ENCODE data around the gene PDZD2.
"Not testable (repeated sequence)": the region's sequence is repeated elsewhere in the genome, so short reads cannot be mapped to it uniquely, and the experiment has no call there.

Gene PDZD2

GRCh38 chr5:32014096-32014745 lies 375.3 kb downstream of the PDZD2 start:
- Histone ChIP-seq H3K4ac (ENCODE audit: low read depth, low read length) (no peak overlapping the region), H3K18ac (ENCODE audit: low read length) (no peak overlapping the region), H3K14ac (ENCODE audit: low read length) (no peak overlapping the region), H3K23ac (ENCODE audit: low read length) (no peak overlapping the region), H3K9ac (ENCODE audit: low read length) (no peak overlapping the region), H3K4me1 (ENCODE audit: control insufficient read depth in 1 of 2, insufficient read depth in 2 of 2, low read length in 2 of 2) (peaks cover 0 to 7% of the 10 kb centered on the region in 2 experiments), H3K36me3 (ENCODE audit: control insufficient read depth in 1 of 2, insufficient read depth in 2 of 2, low read length in 2 of 2) (no peaks in the 10 kb centered on the region), H2BK5ac (ENCODE audit: low read depth, low read length, poor library complexity) (no peak overlapping the region), H4K8ac (ENCODE audit: low read depth, low read length) (no peak overlapping the region), H3K9me3 (ENCODE audit: insufficient read depth, low read depth, low read length) (peaks cover 4% of the 10 kb centered on the region), H2BK12ac (ENCODE audit: low read length) (no peak overlapping the region), H4K91ac (ENCODE audit: low read depth, low read length) (no peak overlapping the region), H2AFZ (ENCODE audit: insufficient read depth, low read length, poor library complexity) (no peak overlapping the region), H3K27ac (ENCODE audit: low read depth, low read length) (no peak overlapping the region), H3K79me1 (ENCODE audit: low read length) (no peaks in the 10 kb centered on the region), H3K27me3 (ENCODE audit: insufficient read depth, low read length) (no peaks in the 10 kb centered on the region), H3K79me2 (ENCODE audit: control insufficient read depth, insufficient read depth, low read length, poor library complexity) (no peaks in the 10 kb centered on the region), H4K12ac (ENCODE audit: low read depth, low read length) (no peak overlapping the region), H3K4me2 (ENCODE audit: low read length) (no peak overlapping the region), H3K4me3 (ENCODE audit: low read depth, low read length) (no peak overlapping the region), H2BK120ac (ENCODE audit: insufficient read depth, low read length, poor library complexity) (no peak overlapping the region), H2AK5ac (ENCODE audit: low read length) (no peak overlapping the region)
- no peak for DNase-seq
- whole genome bisulfite sequencing (ENCODE audit: extremely low coverage, insufficient coverage, insufficient read length): no CpG with 5 or more reads among the region's 10 CpGs

- H3K14ac ChIP-seq (ENCODE audit: low read length): not testable (repeated sequence)
- WGBS (ENCODE audit: extremely low coverage, insufficient coverage, insufficient read length): no CpG with 5 or more reads among the region's 9 CpGs
Observed at GRCh38 chr5:32015262-32015661, 376.3 kb downstream of the PDZD2 start.

GRCh38 chr5:32017692-32018367 lies 378.9 kb downstream of the PDZD2 start:
- no peak overlapping the region for H3K9ac ChIP-seq (ENCODE audit: low read length)

More at GRCh38 chr5:32015262-32015661, 376.3 kb downstream of the PDZD2 start:
- H3K36me3 ChIP-seq (ENCODE audit: control insufficient read depth in 1 of 2, insufficient read depth in 2 of 2, low read length in 2 of 2); H3K27me3 ChIP-seq (ENCODE audit: insufficient read depth, low read length); H3K23ac ChIP-seq (ENCODE audit: low read length); H3K9ac ChIP-seq (ENCODE audit: low read length); H3K4ac ChIP-seq (ENCODE audit: low read depth, low read length); H3K4me1 ChIP-seq (ENCODE audit: control insufficient read depth in 1 of 2, insufficient read depth in 2 of 2, low read length in 2 of 2); H2BK120ac ChIP-seq (ENCODE audit: insufficient read depth, low read length, poor library complexity); H2BK5ac ChIP-seq (ENCODE audit: low read depth, low read length, poor library complexity); H3K9me3 ChIP-seq (ENCODE audit: insufficient read depth, low read depth, low read length); DNase-seq; H3K79me1 ChIP-seq (ENCODE audit: low read length); H4K8ac ChIP-seq (ENCODE audit: low read depth, low read length); H3K4me3 ChIP-seq (ENCODE audit: low read depth, low read length); H3K4me2 ChIP-seq (ENCODE audit: low read length); H3K79me2 ChIP-seq (ENCODE audit: control insufficient read depth, insufficient read depth, low read length, poor library complexity); H2AFZ ChIP-seq (ENCODE audit: insufficient read depth, low read length, poor library complexity); H2AK5ac ChIP-seq (ENCODE audit: low read length); H2BK12ac ChIP-seq (ENCODE audit: low read length); H4K12ac ChIP-seq (ENCODE audit: low read depth, low read length); H3K18ac ChIP-seq (ENCODE audit: low read length); H4K91ac ChIP-seq (ENCODE audit: low read depth, low read length); H3K27ac ChIP-seq (ENCODE audit: low read depth, low read length): not testable (repeated sequence)

GRCh38 chr5:32018476-32019436 lies 379.8 kb downstream of the PDZD2 start:
- H3K27ac ChIP-seq (ENCODE audit: low read depth, low read length): no peak overlapping the region
- no peak for DNase-seq
- H3K23ac ChIP-seq (ENCODE audit: low read length): no peak overlapping the region
- no peak overlapping the region for H3K18ac ChIP-seq (ENCODE audit: low read length)
- no peak overlapping the region for H4K91ac ChIP-seq (ENCODE audit: low read depth, low read length)
- no peak overlapping the region for H2BK120ac ChIP-seq (ENCODE audit: insufficient read depth, low read length, poor library complexity)
- H3K4ac ChIP-seq (ENCODE audit: low read depth, low read length): no peak overlapping the region
- no peak overlapping the region for H3K14ac ChIP-seq (ENCODE audit: low read length)
- H3K27me3 ChIP-seq (ENCODE audit: insufficient read depth, low read length): no peaks in the 10 kb centered on the region
- no peaks in the 10 kb centered on the region for H3K79me1 ChIP-seq (ENCODE audit: low read length)
- H3K36me3 ChIP-seq (ENCODE audit: control insufficient read depth in 1 of 2, insufficient read depth in 2 of 2, low read length in 2 of 2): no peaks in the 10 kb centered on the region
- peaks cover 2% of the 10 kb centered on the region for H3K79me2 ChIP-seq (ENCODE audit: control insufficient read depth, insufficient read depth, low read length, poor library complexity)
- no peak overlapping the region for H4K12ac ChIP-seq (ENCODE audit: low read depth, low read length)
- no peak overlapping the region for H2BK12ac ChIP-seq (ENCODE audit: low read length)
- H3K9ac ChIP-seq (ENCODE audit: low read length): no peak overlapping the region
- peaks cover 4% of the 10 kb centered on the region for H3K9me3 ChIP-seq (ENCODE audit: insufficient read depth, low read depth, low read length)
- H3K4me2 ChIP-seq (ENCODE audit: low read length): no peak overlapping the region
- H4K8ac ChIP-seq (ENCODE audit: low read depth, low read length): no peak overlapping the region
- H2AFZ ChIP-seq (ENCODE audit: insufficient read depth, low read length, poor library complexity): no peak overlapping the region
- no peak overlapping the region for H2AK5ac ChIP-seq (ENCODE audit: low read length)
- WGBS (ENCODE audit: extremely low coverage, insufficient coverage, insufficient read length): 100% methylated on average over 1 of the region's 14 CpGs
- H3K4me1 ChIP-seq (ENCODE audit: control insufficient read depth in 1 of 2, insufficient read depth in 2 of 2, low read length in 2 of 2): peaks cover 0 to 6% of the 10 kb centered on the region in 2 experiments
- H2BK5ac ChIP-seq (ENCODE audit: low read depth, low read length, poor library complexity): no peak overlapping the region
- H3K4me3 ChIP-seq (ENCODE audit: low read depth, low read length): no peak overlapping the region

More at GRCh38 chr5:32017692-32018367, 378.9 kb downstream of the PDZD2 start:
- H3K79me2 ChIP-seq (ENCODE audit: control insufficient read depth, insufficient read depth, low read length, poor library complexity): no peaks in the 10 kb centered on the region
- H3K14ac ChIP-seq (ENCODE audit: low read length): no peak overlapping the region
- no peaks in the 10 kb centered on the region for H3K36me3 ChIP-seq (ENCODE audit: control insufficient read depth in 1 of 2, insufficient read depth in 2 of 2, low read length in 2 of 2)
- no peak overlapping the region for H3K4ac ChIP-seq (ENCODE audit: low read depth, low read length)
- H2AFZ ChIP-seq (ENCODE audit: insufficient read depth, low read length, poor library complexity): no peak overlapping the region
- H3K4me3 ChIP-seq (ENCODE audit: low read depth, low read length): no peak overlapping the region
- no peak overlapping the region for H3K4me2 ChIP-seq (ENCODE audit: low read length)
- no CpG with 5 or more reads among the region's 8 CpGs for WGBS (ENCODE audit: extremely low coverage, insufficient coverage, insufficient read length)
- no peak overlapping the region for H2BK12ac ChIP-seq (ENCODE audit: low read length)
- H4K8ac ChIP-seq (ENCODE audit: low read depth, low read length): no peak overlapping the region
- no peak overlapping the region for H4K12ac ChIP-seq (ENCODE audit: low read depth, low read length)
- H3K79me1 ChIP-seq (ENCODE audit: low read length): no peaks in the 10 kb centered on the region
- peaks cover 0 to 7% of the 10 kb centered on the region in 2 experiments for H3K4me1 ChIP-seq (ENCODE audit: control insufficient read depth in 1 of 2, insufficient read depth in 2 of 2, low read length in 2 of 2)
- no peak overlapping the region for H3K23ac ChIP-seq (ENCODE audit: low read length)
- no peak overlapping the region for H2BK120ac ChIP-seq (ENCODE audit: insufficient read depth, low read length, poor library complexity)
- no peak overlapping the region for H4K91ac ChIP-seq (ENCODE audit: low read depth, low read length)
- no peak for DNase-seq
- no peaks in the 10 kb centered on the region for H3K27me3 ChIP-seq (ENCODE audit: insufficient read depth, low read length)
- H3K9me3 ChIP-seq (ENCODE audit: insufficient read depth, low read depth, low read length): peaks cover 4% of the 10 kb centered on the region
- no peak overlapping the region for H2AK5ac ChIP-seq (ENCODE audit: low read length)
- no peak overlapping the region for H3K27ac ChIP-seq (ENCODE audit: low read depth, low read length)
- no peak overlapping the region for H2BK5ac ChIP-seq (ENCODE audit: low read depth, low read length, poor library complexity)
- H3K18ac ChIP-seq (ENCODE audit: low read length): no peak overlapping the region
